ENCODE data around the gene RPEL1.
"Not testable (repeated sequence)": the region's sequence is repeated elsewhere in the genome, so short reads cannot be mapped to it uniquely, and the experiment has no call there.

RPEL1 gene

DNA sequence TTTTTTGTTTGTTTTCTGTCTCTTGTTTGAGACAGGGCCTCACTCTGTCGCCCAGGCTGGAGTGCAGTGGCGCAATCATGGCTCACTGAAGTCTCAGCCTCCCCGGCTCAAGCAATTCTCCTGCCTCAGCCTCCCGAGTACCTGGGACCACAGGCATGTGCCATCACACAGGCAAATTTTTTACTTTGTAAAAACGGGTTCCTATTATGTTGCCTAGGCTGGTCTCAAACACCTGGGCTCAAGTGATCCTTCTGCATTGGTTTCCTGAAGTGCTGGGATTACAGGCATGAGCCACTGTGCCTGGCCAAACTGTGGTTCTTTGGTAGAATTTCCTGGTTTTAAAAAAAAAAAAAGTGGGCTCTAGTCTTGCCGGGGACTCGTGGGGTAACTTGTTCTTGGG lies at the start of gene RPEL1:
Gene RPEL1 (plus strand): TSS at position 301 of the 400 bp plus-strand sequence. CDS start 110 bp downstream, outside the sequence.
- DNase-seq = not testable (repeated sequence)

GRCh38 chr10:103196516-103196915 lies 49.2 kb upstream of the RPEL1 start:
- DNase-seq = no peak

- DNase-seq = peak in 21 of 51 donors; percentile 4 to 59 (median 14)
Observed at GRCh38 chr10:103197174-103197573, 48.5 kb upstream of the RPEL1 start.

- DNase-seq = no peak
Observed at GRCh38 chr10:103197903-103198302, 47.8 kb upstream of the RPEL1 start.

DNA sequence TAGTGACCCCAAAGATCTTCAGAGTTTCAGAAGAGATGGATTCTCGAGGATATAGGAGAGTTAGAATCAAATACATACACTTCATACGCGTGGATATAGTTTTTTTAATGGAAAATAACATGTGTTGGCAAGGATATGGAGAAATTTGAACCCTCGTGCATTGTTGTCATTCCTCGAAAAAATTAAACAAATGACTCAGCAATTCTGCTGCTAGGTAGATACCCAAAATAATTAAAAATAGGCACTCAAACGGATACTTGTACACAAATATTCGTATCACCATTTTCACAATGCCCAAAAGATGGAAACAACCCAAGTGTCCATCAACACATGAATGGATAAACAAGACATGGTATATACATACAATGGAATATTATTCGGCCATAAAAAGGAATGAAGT lies 47.0 kb upstream of the RPEL1 start:
- DNase-seq = no peak

DNA sequence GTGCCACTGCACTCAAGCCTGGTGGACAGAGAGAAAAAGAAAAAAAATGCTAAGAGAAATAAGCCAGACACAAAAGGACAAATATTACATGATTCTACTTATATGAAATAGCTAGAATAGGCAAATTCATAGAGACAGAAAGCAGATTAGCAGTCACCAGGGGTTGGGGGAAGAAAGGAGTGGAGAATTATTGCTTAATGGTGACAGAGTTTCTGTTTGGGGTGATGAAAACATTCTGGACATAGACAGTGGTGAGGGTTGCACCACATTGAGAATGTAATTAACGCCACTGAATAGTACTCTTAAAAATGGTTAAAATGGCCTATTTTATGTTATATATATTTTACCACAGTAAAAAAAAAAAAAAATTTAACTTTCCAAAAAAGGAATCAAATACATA lies 46.2 kb upstream of the RPEL1 start:
- no peak for DNase-seq

GRCh38 chr10:103202319-103202718 lies 43.4 kb upstream of the RPEL1 start:
- no peak for DNase-seq

DNA sequence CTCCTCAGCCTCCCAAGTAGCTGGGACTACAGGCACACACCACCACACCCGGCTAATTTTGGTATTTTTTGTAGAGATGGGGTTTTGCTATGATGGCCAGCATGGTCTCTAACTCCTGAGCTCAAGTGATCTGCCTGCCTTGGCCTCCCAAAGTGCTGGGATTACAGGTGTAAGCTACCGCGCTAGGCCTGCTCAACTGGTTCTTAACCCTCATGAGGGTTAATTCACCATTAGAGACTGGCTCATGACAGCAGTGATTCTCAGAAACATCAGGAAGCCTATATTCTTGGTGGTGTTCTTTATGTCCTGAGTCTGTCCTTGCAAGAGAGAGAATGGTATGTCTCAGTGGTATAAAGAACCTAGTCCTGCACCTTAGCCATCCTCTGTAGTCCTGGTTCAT lies 42.2 kb upstream of the RPEL1 start:
- DNase-seq = no peak

DNA sequence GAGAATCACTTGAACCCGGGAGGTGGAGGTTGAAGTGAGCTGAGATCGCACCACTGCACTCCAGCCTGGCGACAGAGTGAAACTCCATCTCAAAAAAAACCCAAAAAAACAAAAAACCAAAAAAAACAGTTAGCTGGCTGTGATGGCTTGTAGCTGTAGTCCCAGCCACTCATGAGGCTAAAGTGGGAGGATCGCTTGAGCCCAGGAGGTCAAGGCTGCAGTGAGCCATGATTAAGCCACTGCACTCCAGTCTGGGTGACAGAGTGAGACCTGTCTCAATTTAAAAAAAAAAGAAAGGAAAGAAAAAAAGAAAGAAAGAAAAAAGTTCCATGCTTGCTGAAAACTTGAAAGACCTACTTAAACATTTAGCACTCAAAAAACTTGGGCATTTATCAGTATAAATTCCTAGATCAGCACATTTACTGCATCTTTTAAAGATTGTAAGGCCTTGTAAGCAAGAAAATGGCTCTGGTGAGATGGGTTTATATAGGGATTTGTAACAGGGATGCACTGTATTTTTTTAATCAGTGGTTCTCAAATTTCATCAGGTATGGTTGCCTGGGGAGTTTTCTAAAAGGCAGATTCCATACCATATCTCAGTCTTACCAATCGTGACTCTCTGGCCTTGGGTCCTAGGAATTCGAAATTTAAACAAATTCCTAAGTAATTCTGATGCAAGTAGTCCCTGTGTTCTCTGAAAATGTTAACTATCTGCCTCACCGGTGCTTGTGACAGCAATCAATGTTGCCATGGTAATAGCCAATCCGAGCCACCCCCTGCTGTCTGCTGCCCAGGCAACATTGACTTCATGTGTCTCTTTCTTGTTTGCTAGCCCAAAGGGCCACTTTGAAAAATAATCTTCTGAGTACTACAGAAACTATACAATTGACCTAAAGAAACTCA lies 41.1 kb upstream of the RPEL1 start:
- peak in 15 of 51 donors; percentile 2 to 43 (median 14) for DNase-seq

DNA sequence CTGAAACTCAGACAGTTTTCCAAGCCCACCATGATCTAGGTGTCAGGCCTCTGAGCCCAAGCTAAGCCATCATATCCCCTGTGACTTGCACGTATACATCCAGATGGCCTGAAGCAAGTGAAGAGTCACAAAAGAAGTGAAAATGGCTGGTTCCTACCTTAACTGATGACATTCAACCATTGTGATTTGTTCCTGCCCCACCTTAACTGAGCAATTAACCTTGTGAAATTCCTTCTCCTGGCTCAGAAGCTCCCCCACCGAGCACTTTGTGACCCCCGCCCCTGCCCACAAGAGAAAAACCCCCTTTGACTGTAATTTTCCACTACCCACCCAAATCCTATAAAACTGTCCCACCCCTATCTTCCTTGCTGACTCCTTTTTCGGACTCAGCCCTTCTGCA lies 40.3 kb upstream of the RPEL1 start:
- not testable (repeated sequence) for DNase-seq

DNA sequence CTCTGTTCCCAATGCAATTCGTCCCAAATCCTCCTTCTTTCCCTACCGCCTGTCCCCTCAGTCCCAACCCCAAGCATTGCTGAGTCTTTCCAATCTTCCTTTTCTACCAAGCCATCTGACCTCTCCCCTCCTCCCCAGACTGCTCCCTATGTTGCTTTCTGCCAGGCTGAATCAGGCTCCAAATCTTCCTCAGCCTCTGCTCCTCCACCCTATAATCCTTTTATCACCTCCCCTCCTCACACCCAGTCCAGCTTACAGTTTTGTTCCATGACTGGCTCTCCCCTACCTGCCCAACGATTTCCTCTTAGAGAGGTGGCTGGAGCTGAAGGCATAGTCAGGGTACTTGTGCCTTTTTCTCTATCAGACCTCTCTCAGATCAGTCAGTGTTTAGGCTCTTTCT lies 39.0 kb upstream of the RPEL1 start:
- DNase-seq = not testable (repeated sequence)

DNA sequence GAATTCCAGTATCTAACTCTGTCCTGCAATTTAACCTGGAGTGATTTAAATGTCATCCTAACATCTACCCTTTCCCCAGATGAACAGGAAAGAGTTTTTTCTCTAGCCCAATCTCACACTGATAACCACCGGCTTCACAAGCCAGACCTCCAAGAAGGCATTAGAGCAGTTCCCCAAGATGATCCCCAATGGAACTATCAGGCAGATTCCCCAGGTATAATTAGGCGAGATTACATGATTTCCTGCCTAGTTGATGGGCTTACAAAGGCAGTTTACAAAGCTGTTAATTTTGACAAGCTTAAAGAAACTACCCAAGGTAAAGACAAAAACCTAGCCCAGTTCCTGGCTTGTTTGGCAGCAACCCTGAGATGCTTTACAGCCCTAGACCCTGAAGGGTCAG lies 38.5 kb upstream of the RPEL1 start:
- no peak for DNase-seq

GRCh38 chr10:103207643-103208042 lies 38.0 kb upstream of the RPEL1 start:
- not testable (repeated sequence) for DNase-seq

DNA sequence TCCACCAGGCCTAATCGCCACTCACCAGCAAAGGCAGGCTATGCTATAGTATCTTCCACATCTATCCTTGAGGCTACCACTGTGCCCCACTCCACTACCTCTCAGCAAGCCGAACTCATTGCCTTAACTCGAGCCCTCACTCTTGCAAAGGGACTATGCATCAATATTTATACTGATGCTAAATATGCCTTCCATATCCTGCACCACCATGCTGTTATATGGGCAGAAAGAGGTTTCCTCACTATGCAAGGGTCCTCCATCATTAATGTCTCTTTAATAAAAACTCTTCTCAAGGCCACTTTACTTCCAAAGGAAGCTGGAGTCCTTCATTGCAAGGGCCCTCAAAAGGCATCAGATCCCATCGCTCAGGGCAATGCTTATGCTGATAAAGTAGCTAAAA lies 35.4 kb upstream of the RPEL1 start:
- DNase-seq = not testable (repeated sequence)

- DNase-seq = no peak
Observed at GRCh38 chr10:103215601-103216000, 30.1 kb upstream of the RPEL1 start.

GRCh38 chr10:103216362-103216761 lies 29.3 kb upstream of the RPEL1 start:
- DNase-seq = not testable (repeated sequence)

DNA sequence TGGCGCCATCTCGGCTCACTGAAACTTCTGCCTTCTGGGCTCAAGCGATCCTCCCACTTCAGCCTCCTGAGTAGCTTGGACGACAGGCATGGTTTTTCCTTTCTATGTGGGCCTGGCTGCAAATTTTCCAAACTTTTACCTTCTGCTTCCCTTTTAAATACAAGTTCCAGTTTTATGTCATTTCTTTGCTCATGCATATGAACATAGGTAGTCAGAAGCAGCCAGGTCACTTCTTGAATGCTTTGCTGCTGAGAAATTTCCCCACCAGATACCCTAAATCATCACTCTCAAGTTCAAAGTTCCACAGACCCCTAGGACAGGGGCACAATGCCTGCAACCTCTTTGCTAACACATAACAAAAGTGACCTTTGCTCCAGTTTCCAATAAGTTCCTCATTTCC lies 21.6 kb upstream of the RPEL1 start:
- DNase-seq = no peak

DNA sequence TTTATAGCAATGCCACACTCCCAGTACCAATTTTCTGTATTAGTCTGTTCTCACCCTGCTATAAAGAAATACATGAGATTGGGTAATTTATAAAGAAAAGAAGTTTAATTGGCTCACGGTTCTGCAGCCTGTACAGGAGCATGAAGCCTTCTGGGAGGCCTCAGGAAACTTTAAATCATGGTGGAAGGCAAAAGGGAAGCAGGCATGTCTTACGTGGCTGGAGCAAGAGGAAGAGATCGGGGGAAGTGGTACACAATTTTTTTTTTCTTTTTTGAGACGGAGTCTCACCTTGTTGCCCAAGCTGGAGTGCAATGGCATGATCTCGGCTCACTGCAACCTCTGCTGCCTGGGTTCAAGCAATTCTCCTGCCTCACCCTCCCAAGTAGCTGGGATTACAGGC lies 21.0 kb upstream of the RPEL1 start:
- not testable (repeated sequence) for DNase-seq

DNA sequence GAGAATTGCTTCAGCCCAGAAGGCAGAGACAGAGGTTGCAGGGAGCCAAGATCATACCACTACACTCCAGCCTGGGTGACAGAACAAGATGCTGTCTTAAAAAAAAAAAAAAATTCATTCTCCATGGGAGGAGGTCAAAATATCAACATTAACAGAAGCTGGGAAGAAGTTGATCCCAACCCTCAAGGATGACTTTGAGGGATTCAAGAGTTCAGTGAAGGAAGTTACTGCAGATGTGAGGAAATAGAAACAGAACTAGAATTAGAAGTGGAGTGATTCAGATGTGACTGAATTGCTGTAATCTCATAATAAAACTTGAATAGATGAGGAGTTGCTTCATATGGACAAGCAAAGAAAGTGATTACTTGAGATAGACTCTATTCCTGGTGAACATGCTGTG lies 19.7 kb upstream of the RPEL1 start:
- no peak for DNase-seq

DNA sequence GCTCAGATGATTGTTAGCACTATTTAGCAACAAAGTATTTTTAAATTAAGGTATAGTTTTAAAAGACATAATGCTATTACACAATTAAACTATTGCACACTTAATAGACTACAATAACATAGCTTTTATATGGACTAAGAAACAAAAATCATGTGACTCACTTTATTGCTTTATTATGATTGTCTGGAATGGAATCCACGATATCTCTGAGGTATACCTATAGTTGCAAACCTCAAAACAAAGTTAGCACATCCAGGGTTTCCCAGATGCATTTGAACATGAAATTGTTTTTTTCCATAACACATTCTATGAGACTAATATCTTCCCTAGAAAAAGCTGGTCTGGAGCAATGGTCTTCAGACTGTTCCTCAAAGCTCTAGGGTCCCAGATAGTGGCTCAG lies 18.3 kb upstream of the RPEL1 start:
- DNase-seq = no peak

- DNase-seq = no peak
Observed at GRCh38 chr10:103231047-103231551, 14.6 kb upstream of the RPEL1 start.

DNA sequence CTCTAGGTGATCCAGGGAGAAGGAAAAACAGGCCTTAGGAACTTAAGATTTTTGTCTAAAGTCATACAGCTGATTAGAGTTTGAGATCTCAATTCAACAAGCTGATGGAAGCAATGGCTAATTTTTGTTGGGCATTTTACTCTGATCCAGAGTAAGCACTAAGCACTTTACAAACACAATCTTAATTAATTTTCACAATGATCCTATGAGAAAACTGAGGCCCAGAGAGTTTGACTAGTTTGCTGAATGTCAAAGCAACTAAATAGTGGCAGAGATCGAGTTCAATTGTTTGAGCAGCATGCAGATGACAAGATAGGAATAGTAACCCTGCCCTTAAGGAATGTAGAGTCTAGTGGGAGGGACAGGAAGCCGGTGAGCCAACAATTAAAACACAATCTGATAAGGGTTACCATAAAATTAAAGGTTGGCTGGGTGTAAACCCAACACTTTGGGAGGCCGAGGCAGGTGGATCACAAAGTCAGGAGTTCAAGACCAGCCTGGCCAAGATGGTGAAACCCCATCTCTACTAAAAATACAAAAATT lies 13.5 kb upstream of the RPEL1 start:
- no peak for DNase-seq

Measured in hypothalamus (tissue), 51 donors.